Spleen (tissue), 11 donors: ENCODE data around the gene CEMIP. TPM values are rescaled to one million over a fixed set of nuclear protein-coding genes. Genes with fewer than 3 reads are reported as not detected.
A peak's percentile ranks its signal among the peaks of the same experiment; 100 is the strongest.

Source experiments
- DNase-seq: peaks from one replicate; pipeline ENCODE4 v3.0.0-alpha.2; 2020
- H3K27ac ChIP-seq, 8 donors: fragments of 200-600 bp; sonication (generic) in 7 of 8; 1 replicate in 4 of 8; 2 replicates in 4 of 8; pipeline versions ENCODE4 v1.5.0 to v1.8.0; 2016 to 2021; ENCODE audit warnings: inconsistent platforms in 4 of 8, mild to moderate bottlenecking in 4 of 8, moderate library complexity in 1 of 8
- H3K27me3 ChIP-seq, 7 donors: fragments of 200-600 bp; sonication (generic) in 6 of 7; replicated peaks in 1 of 7; 1 replicate in 4 of 7; 2 replicates in 3 of 7; pipeline versions ENCODE4 v1.5.0 to v1.8.0; 2016 to 2021; ENCODE audit warnings: inconsistent platforms in 3 of 7, mild to moderate bottlenecking in 1 of 7
- H3K36me3 ChIP-seq, 6 donors: fragments of 200-600 bp; sonication (generic) in 5 of 6; 1 replicate in 4 of 6; 2 replicates in 2 of 6; pipeline versions ENCODE4 v1.5.0 to v1.8.0; 2016 to 2021; ENCODE audit warnings: inconsistent platforms in 2 of 6
- H3K4me1 ChIP-seq, 6 donors: fragments of 200-600 bp; sonication (generic) in 5 of 6; 1 replicate in 3 of 6; 2 replicates in 3 of 6; pipeline versions ENCODE4 v1.5.0 to v1.8.0; 2016 to 2021; ENCODE audit warnings: inconsistent platforms in 3 of 6
- H3K4me3 ChIP-seq, 8 donors: fragments of 200-600 bp; sonication (generic) in 7 of 8; 1 replicate in 4 of 8; 2 replicates in 4 of 8; pipeline versions ENCODE4 v1.5.0 to v1.8.0; 2016 to 2021; ENCODE audit warnings: inconsistent platforms in 4 of 8, mild to moderate bottlenecking in 4 of 8, moderate library complexity in 2 of 8
- H3K9me3 ChIP-seq, 8 donors: fragments of 200-600 bp; sonication (generic) in 7 of 8; 1 replicate in 4 of 8; 2 replicates in 4 of 8; pipeline versions ENCODE4 v1.5.0 to v1.8.0; 2016 to 2021; ENCODE audit warnings: inconsistent platforms in 4 of 8
- CTCF ChIP-seq, 11 experiments: fragments of 200-600 bp in 7 of 11; fragments of 450-650 bp in 4 of 11; sonication (generic) in 4 of 11; IDR thresholded peaks in 8 of 11; conservative IDR thresholded peaks in 3 of 11; 1 replicate in 7 of 11; 2 replicates in 4 of 11; pipeline versions ENCODE4 v1.4.0 to v1.8.0; 2016 to 2021; ENCODE audit warnings: antibody characterized with exemption in 11 of 11, inconsistent platforms in 4 of 11, mild to moderate bottlenecking in 1 of 11
- POLR2A ChIP-seq, 3 donors: fragments of 450-650 bp; IDR thresholded peaks; one replicate each; pipeline ENCODE4 v1.5.1; 2017; ENCODE audit warnings: antibody characterized with exemption in 3 of 3, mild to moderate bottlenecking in 1 of 3
- POLR2AphosphoS5 ChIP-seq, 3 donors: sonication (generic); formaldehyde crosslinking; IDR thresholded peaks; one replicate each; pipeline ENCODE4 v1.5.1; 2017; ENCODE audit warnings: antibody characterized with exemption in 3 of 3
- WGBS, 5 donors: extraction: QIAGEN DNeasy Blood & Tissue Kit in 3 of 5; methylation state at CpG; one replicate each; pipeline versions ENCODE4 v1.1.5 to v1.1.7; 2013 to 2018; 5-methylcytosine and 5-hydroxymethylcytosine counted together
- intact Hi-C: fragments of 100-400 bp; cut with DNase I; formaldehyde crosslinking; loops from one replicate; pipeline ENCODE4 v1.15.0; 2023; ENCODE audit warnings: low total_unique reads
- polyA plus RNA-seq, 3 donors: library from polyadenylated mRNA; stranded (reverse); fragments of 200-250 nt; gene quantifications; one replicate each; pipeline ENCODE4 v1.2.1, GENCODE V29; 2013
- total RNA-seq, 7 donors: library from RNA; depleted of rRNA in 3 of 7; stranded (reverse); fragments of >200 nt in 3 of 7; fragmentation: NEBNext Ultra II Directional in 4 of 7; extraction: Animal tissue kit (Norgen Biotek cat#: 25700) in 4 of 7; gene quantifications; one replicate each; pipeline versions ENCODE4 v1.1.0 to v1.2.1, GENCODE V29; 2016 to 2021
- donor health status: healthy with polysubstance abuse.
- donor health status: DM: no; HTN: no; CAD: no; lungs with moderate emphysema.
- donor health status: DM: no; HTN: no; CAD: no.
- donor health status: Bipolar disorder and iron deficiency.
- donor health status: healthy.
- donor health status: DM: no; HTN: no; CAD: no.
- donor health status: DM: yes; HTN: yes; CAD: no.

CEMIP gene
- total and polyA plus RNA-seq, 10 donors, result 0.20 to 3.0 (median 1.0) TPM; not detected in 1

DNA sequence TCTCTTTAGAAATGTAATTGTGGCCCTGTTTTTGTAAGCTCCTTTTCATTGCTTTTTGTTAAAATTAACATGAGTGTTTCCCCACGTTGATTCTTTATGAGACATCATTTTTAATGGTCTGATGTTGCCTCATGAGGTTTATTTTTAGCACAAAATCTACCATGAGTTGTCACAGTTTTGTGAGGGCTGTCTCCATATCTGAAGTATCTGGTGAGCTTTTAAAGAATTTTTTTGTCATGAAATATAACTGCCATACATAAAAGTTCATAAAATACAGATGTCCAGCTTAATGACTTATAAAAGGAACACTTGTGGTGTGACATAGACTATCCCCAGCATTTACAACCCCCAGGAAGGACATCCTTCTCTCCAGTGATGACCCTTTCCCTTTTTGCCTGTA lies 34.3 kb upstream of the CEMIP start:
- no peak overlapping the region for H3K4me3 ChIP-seq
- intact Hi-C loops, result no loop called here
- peak overlapping the region; percentile 35 to 71 (median 55) for H3K27ac ChIP-seq
- H3K9me3 ChIP-seq, result peaks cover 0 to 4% (median 0%) of the 10 kb centered on the region in 8 donors
- no peaks in the 10 kb centered on the region for H3K27me3 ChIP-seq
- no peak for DNase-seq
- TF ChIP-seq POLR2A (IDR thresholded peaks at IDR 0.05), result no peak
- no peak for TF ChIP-seq POLR2AphosphoS5 (IDR thresholded peaks at IDR 0.05)
- no peak for TF ChIP-seq CTCF (IDR thresholded peaks at IDR 0.05 in 8 of 11, conservative IDR thresholded peaks at IDR 0.05 in 3 of 11)
- H3K4me1 ChIP-seq, result peaks cover 4 to 62% (median 21%) of the 10 kb centered on the region in 6 donors
- 5 to 28% (median 6%) methylated on average over 1 of the region's 1 CpG for WGBS, 5 donors
- H3K36me3 ChIP-seq, result peaks cover 0 to 4% (median 0%) of the 10 kb centered on the region in 6 donors

DNA sequence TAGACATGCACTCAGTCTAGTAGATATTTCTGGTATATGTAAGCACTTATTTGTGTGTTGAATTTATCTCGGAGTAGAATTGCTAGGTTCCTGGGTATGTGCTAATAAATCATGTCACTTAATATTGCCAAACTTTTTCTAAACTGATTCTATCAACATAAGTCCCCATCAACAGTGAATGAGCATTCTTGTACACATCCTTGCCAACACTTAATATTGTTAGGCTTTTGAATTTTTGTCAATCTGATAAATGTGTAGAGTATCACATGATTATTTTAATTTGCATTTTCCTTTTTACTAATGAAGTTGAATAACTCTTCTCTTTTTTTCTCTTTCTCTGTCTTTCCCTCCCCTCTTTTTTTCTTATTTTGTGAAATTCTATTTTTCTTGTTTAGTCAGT lies 33.3 kb upstream of the CEMIP start:
- Histone ChIP-seq H3K4me1 (peaks cover 4 to 62% (median 21%) of the 10 kb centered on the region in 6 donors), H3K4me3 (no peak overlapping the region), H3K27ac (peak overlapping the region in 4 of 8 donors; percentile 43 to 68 (median 59)), H3K9me3 (peaks cover 0 to 4% (median 0%) of the 10 kb centered on the region in 8 donors), H3K36me3 (peaks cover 0 to 13% (median 3%) of the 10 kb centered on the region in 6 donors), H3K27me3 (no peaks in the 10 kb centered on the region)
- DNase-seq, result no peak
- WGBS, 5 donors, result 76 to 87% (median 83%) methylated on average over 1 of the region's 1 CpG
- TF ChIP-seq POLR2AphosphoS5 (IDR thresholded peaks at IDR 0.05) (no peak), CTCF (IDR thresholded peaks at IDR 0.05 in 8 of 11, conservative IDR thresholded peaks at IDR 0.05 in 3 of 11) (no peak), POLR2A (IDR thresholded peaks at IDR 0.05) (no peak)
- intact Hi-C loops, result no loop called here

- intact Hi-C loops, result no loop called here
- H3K4me3 ChIP-seq, result no peak overlapping the region
- H3K9me3 ChIP-seq, result peaks cover 0 to 4% (median 0%) of the 10 kb centered on the region in 8 donors
- peaks cover 0 to 57% (median 20%) of the 10 kb centered on the region in 6 donors for H3K4me1 ChIP-seq
- no peaks in the 10 kb centered on the region for H3K27me3 ChIP-seq
- no peak for DNase-seq
- peak overlapping the region; percentile 19 to 73 (median 52) for H3K27ac ChIP-seq
- WGBS, 5 donors, result 57 to 76% (median 73%) methylated on average over 16 of the region's 16 CpGs
- TF ChIP-seq CTCF (IDR thresholded peaks at IDR 0.05 in 8 of 11, conservative IDR thresholded peaks at IDR 0.05 in 3 of 11), result peak in 4 of 11 experiments; percentile 24 to 42 (median 33)
- TF ChIP-seq POLR2A (IDR thresholded peaks at IDR 0.05), result no peak
- TF ChIP-seq POLR2AphosphoS5 (IDR thresholded peaks at IDR 0.05), result peak in 2 of 3 donors; percentile 48 to 58
- H3K36me3 ChIP-seq, result peaks cover 0 to 13% (median 3%) of the 10 kb centered on the region in 6 donors
Measured at GRCh38 chr15:80747317-80748053, 31.7 kb upstream of the CEMIP start.

DNA sequence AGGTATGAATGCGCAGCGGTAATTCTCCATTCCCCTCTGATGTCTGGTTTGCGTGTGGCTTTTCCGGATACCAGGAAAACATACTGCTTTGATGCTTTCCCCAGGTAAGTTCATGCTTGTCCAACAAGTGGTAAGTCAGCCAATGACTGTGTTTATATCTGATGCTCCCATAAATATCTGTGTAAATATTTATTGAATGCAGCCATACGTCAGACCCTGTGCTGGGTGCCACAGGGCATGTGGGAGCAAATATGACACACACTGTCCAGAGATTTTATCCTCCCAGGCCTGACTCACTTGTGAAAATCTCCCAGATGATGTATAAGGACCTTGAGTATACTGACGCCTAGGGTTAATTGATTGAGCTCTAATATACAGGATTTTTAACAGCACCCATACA lies 29.6 kb upstream of the CEMIP start:
- DNase-seq, result no peak
- Histone ChIP-seq H3K27ac (no peak overlapping the region), H3K9me3 (peaks cover 0 to 4% (median 0%) of the 10 kb centered on the region in 8 donors), H3K4me1 (peaks cover 0 to 51% (median 22%) of the 10 kb centered on the region in 6 donors), H3K4me3 (no peak overlapping the region), H3K36me3 (peaks cover 0 to 19% (median 3%) of the 10 kb centered on the region in 6 donors), H3K27me3 (no peaks in the 10 kb centered on the region)
- TF ChIP-seq CTCF (IDR thresholded peaks at IDR 0.05 in 8 of 11, conservative IDR thresholded peaks at IDR 0.05 in 3 of 11) (no peak), POLR2A (IDR thresholded peaks at IDR 0.05) (no peak), POLR2AphosphoS5 (IDR thresholded peaks at IDR 0.05) (no peak)
- WGBS, 5 donors, result 92 to 95% (median 93%) methylated on average over 6 of the region's 6 CpGs
- intact Hi-C loops, result no loop called here
